ENCODE data around the gene NEU2.
A peak's percentile ranks its signal among the peaks of the same experiment; 100 is the strongest.

Gene NEU2

GRCh38 chr2:233075141-233075965 lies 42.9 kb downstream of the NEU2 start:
- no peak overlapping the region for H4K91ac ChIP-seq (ENCODE audit: low read depth, low read length, poor library complexity)
- WGBS, 2 donors (ENCODE audit: extremely low coverage in 2 of 2, insufficient read length in 2 of 2, insufficient replicate concordance in 1 of 2): no CpG with 5 or more reads among the region's 6 CpGs

GRCh38 chr2:233075966-233076339 lies 43.5 kb downstream of the NEU2 start:
- Histone ChIP-seq H3K79me1 (ENCODE audit: low read depth, low read length) (peaks cover 2% of the 10 kb centered on the region), H3K27me3 (ENCODE audit: control insufficient read depth in 3 of 3, insufficient read depth in 3 of 3, low read depth in 1 of 3, low read length in 3 of 3) (peaks cover 0 to 7% (median 0%) of the 10 kb centered on the region in 3 experiments), H2BK15ac (ENCODE audit: low read length) (no peak overlapping the region), H3K14ac (ENCODE audit: low read length) (no peak overlapping the region), H3K4me1 (ENCODE audit: control insufficient read depth in 2 of 2, insufficient read depth in 1 of 2, low read depth in 1 of 2, low read length in 2 of 2) (peaks cover 0 to 12% of the 10 kb centered on the region in 2 donors), H3K9ac (ENCODE audit: low read depth, low read length, poor library complexity) (no peak overlapping the region), H3K4ac (ENCODE audit: low read length) (no peak overlapping the region), H4K91ac (ENCODE audit: low read depth, low read length, poor library complexity) (no peak overlapping the region), H2BK12ac (ENCODE audit: low read length) (no peak overlapping the region), H3K9me3 (replicated peaks in 1 of 2; ENCODE audit: control insufficient read depth in 2 of 2, insufficient read depth in 1 of 2, low read depth in 1 of 2, low read length in 2 of 2) (peaks cover 3 to 4% of the 10 kb centered on the region in 2 donors), H4K8ac (ENCODE audit: low read depth, low read length) (no peak overlapping the region), H3K23ac (ENCODE audit: low read depth, low read length, poor library complexity) (no peak overlapping the region), H2AK5ac (ENCODE audit: low read depth, low read length) (no peak overlapping the region), H3K4me2 (ENCODE audit: insufficient read depth, low read length, poor library complexity, severe bottlenecking) (no peak overlapping the region), H2BK120ac (ENCODE audit: low read depth, low read length) (no peak overlapping the region), H3K36me3 (replicated peaks in 1 of 2; ENCODE audit: control insufficient read depth in 2 of 2, insufficient read depth in 2 of 2, low read length in 2 of 2) (no peaks in the 10 kb centered on the region), H2BK5ac (ENCODE audit: low read length) (no peak overlapping the region), H3K4me3 (ENCODE audit: low read length in 2 of 2) (no peak overlapping the region), H2AFZ (ENCODE audit: low read length) (peak overlapping the region; percentile 40), H3K18ac (ENCODE audit: low read length) (no peak overlapping the region), H3K27ac (replicated peaks; ENCODE audit: low read length) (no peak overlapping the region)
- WGBS, 2 donors (ENCODE audit: extremely low coverage in 2 of 2, insufficient read length in 2 of 2, insufficient replicate concordance in 1 of 2): no CpG with 5 or more reads among the region's 2 CpGs
- DNase-seq (ENCODE audit: low spot score): no peak

More at GRCh38 chr2:233075141-233075965, 42.9 kb downstream of the NEU2 start:
- Histone ChIP-seq H3K4ac (ENCODE audit: low read length) (no peak overlapping the region), H2AK5ac (ENCODE audit: low read depth, low read length) (no peak overlapping the region), H3K14ac (ENCODE audit: low read length) (no peak overlapping the region), H2BK15ac (ENCODE audit: low read length) (no peak overlapping the region), H3K27ac (replicated peaks; ENCODE audit: low read length) (no peak overlapping the region), H3K27me3 (ENCODE audit: control insufficient read depth in 3 of 3, insufficient read depth in 3 of 3, low read depth in 1 of 3, low read length in 3 of 3) (peaks cover 0 to 2% (median 0%) of the 10 kb centered on the region in 3 experiments), H3K36me3 (replicated peaks in 1 of 2; ENCODE audit: control insufficient read depth in 2 of 2, insufficient read depth in 2 of 2, low read length in 2 of 2) (no peaks in the 10 kb centered on the region), H3K79me1 (ENCODE audit: low read depth, low read length) (peaks cover 2% of the 10 kb centered on the region), H4K8ac (ENCODE audit: low read depth, low read length) (no peak overlapping the region), H3K9me3 (replicated peaks in 1 of 2; ENCODE audit: control insufficient read depth in 2 of 2, insufficient read depth in 1 of 2, low read depth in 1 of 2, low read length in 2 of 2) (peaks cover 3 to 4% of the 10 kb centered on the region in 2 donors), H3K4me1 (ENCODE audit: control insufficient read depth in 2 of 2, insufficient read depth in 1 of 2, low read depth in 1 of 2, low read length in 2 of 2) (peaks cover 0 to 12% of the 10 kb centered on the region in 2 donors), H2AFZ (ENCODE audit: low read length) (peak overlapping the region; percentile 40), H3K18ac (ENCODE audit: low read length) (no peak overlapping the region), H2BK12ac (ENCODE audit: low read length) (no peak overlapping the region), H3K4me3 (ENCODE audit: low read length in 2 of 2) (no peak overlapping the region), H3K4me2 (ENCODE audit: insufficient read depth, low read length, poor library complexity, severe bottlenecking) (no peak overlapping the region), H3K23ac (ENCODE audit: low read depth, low read length, poor library complexity) (no peak overlapping the region), H3K9ac (ENCODE audit: low read depth, low read length, poor library complexity) (no peak overlapping the region), H2BK120ac (ENCODE audit: low read depth, low read length) (no peak overlapping the region), H2BK5ac (ENCODE audit: low read length) (no peak overlapping the region)
- no peak for DNase-seq (ENCODE audit: low spot score)

- DNase-seq (ENCODE audit: low spot score): no peak
- Histone ChIP-seq H2BK12ac (ENCODE audit: low read length) (no peak overlapping the region), H3K36me3 (replicated peaks in 1 of 2; ENCODE audit: control insufficient read depth in 2 of 2, insufficient read depth in 2 of 2, low read length in 2 of 2) (no peaks in the 10 kb centered on the region), H2BK5ac (ENCODE audit: low read length) (no peak overlapping the region), H3K23ac (ENCODE audit: low read depth, low read length, poor library complexity) (no peak overlapping the region), H3K27me3 (ENCODE audit: control insufficient read depth in 3 of 3, insufficient read depth in 3 of 3, low read depth in 1 of 3, low read length in 3 of 3) (peaks cover 0 to 7% (median 0%) of the 10 kb centered on the region in 3 experiments), H3K4me1 (ENCODE audit: control insufficient read depth in 2 of 2, insufficient read depth in 1 of 2, low read depth in 1 of 2, low read length in 2 of 2) (peaks cover 0 to 13% of the 10 kb centered on the region in 2 donors), H3K79me1 (ENCODE audit: low read depth, low read length) (peaks cover 2% of the 10 kb centered on the region), H4K8ac (ENCODE audit: low read depth, low read length) (no peak overlapping the region), H4K91ac (ENCODE audit: low read depth, low read length, poor library complexity) (no peak overlapping the region), H2AK5ac (ENCODE audit: low read depth, low read length) (no peak overlapping the region), H2BK15ac (ENCODE audit: low read length) (no peak overlapping the region), H2BK120ac (ENCODE audit: low read depth, low read length) (no peak overlapping the region), H3K4ac (ENCODE audit: low read length) (no peak overlapping the region), H3K4me2 (ENCODE audit: insufficient read depth, low read length, poor library complexity, severe bottlenecking) (no peak overlapping the region), H3K9me3 (replicated peaks in 1 of 2; ENCODE audit: control insufficient read depth in 2 of 2, insufficient read depth in 1 of 2, low read depth in 1 of 2, low read length in 2 of 2) (peaks cover 3 to 4% of the 10 kb centered on the region in 2 donors), H2AFZ (ENCODE audit: low read length) (no peak overlapping the region), H3K27ac (replicated peaks; ENCODE audit: low read length) (no peak overlapping the region), H3K4me3 (ENCODE audit: low read length in 2 of 2) (no peak overlapping the region), H3K14ac (ENCODE audit: low read length) (no peak overlapping the region), H3K9ac (ENCODE audit: low read depth, low read length, poor library complexity) (no peak overlapping the region), H3K18ac (ENCODE audit: low read length) (no peak overlapping the region)
- WGBS, 2 donors (ENCODE audit: extremely low coverage in 2 of 2, insufficient read length in 2 of 2, insufficient replicate concordance in 1 of 2): no CpG with 5 or more reads among the region's 3 CpGs
Observed at GRCh38 chr2:233076749-233077148, 44.3 kb downstream of the NEU2 start.

- H3K4ac ChIP-seq (ENCODE audit: low read length): no peak overlapping the region
- H4K8ac ChIP-seq (ENCODE audit: low read depth, low read length): no peak overlapping the region
- no peak for DNase-seq (ENCODE audit: low spot score)
- no peak overlapping the region for H2AK5ac ChIP-seq (ENCODE audit: low read depth, low read length)
- H3K23ac ChIP-seq (ENCODE audit: low read depth, low read length, poor library complexity): no peak overlapping the region
- no peak overlapping the region for H3K27ac ChIP-seq (replicated peaks; ENCODE audit: low read length)
- no peak overlapping the region for H3K9ac ChIP-seq (ENCODE audit: low read depth, low read length, poor library complexity)
- no peak overlapping the region for H3K4me2 ChIP-seq (ENCODE audit: insufficient read depth, low read length, poor library complexity, severe bottlenecking)
- no peak overlapping the region for H2BK15ac ChIP-seq (ENCODE audit: low read length)
- H3K79me1 ChIP-seq (ENCODE audit: low read depth, low read length): no peaks in the 10 kb centered on the region
- no peak overlapping the region for H2BK5ac ChIP-seq (ENCODE audit: low read length)
- peaks cover 0 to 11% (median 0%) of the 10 kb centered on the region in 3 experiments for H3K27me3 ChIP-seq (ENCODE audit: control insufficient read depth in 3 of 3, insufficient read depth in 3 of 3, low read depth in 1 of 3, low read length in 3 of 3)
- H3K9me3 ChIP-seq (replicated peaks in 1 of 2; ENCODE audit: control insufficient read depth in 2 of 2, insufficient read depth in 1 of 2, low read depth in 1 of 2, low read length in 2 of 2): no peaks in the 10 kb centered on the region
- no peak overlapping the region for H2AFZ ChIP-seq (ENCODE audit: low read length)
- no peaks in the 10 kb centered on the region for H3K36me3 ChIP-seq (replicated peaks in 1 of 2; ENCODE audit: control insufficient read depth in 2 of 2, insufficient read depth in 2 of 2, low read length in 2 of 2)
- H4K91ac ChIP-seq (ENCODE audit: low read depth, low read length, poor library complexity): no peak overlapping the region
- no peak overlapping the region for H2BK12ac ChIP-seq (ENCODE audit: low read length)
- H3K4me3 ChIP-seq (ENCODE audit: low read length in 2 of 2): no peak overlapping the region
- no CpG with 5 or more reads among the region's 10 CpGs for WGBS, 2 donors (ENCODE audit: extremely low coverage in 2 of 2, insufficient read length in 2 of 2, insufficient replicate concordance in 1 of 2)
- H2BK120ac ChIP-seq (ENCODE audit: low read depth, low read length): no peak overlapping the region
- peaks cover 0 to 19% of the 10 kb centered on the region in 2 donors for H3K4me1 ChIP-seq (ENCODE audit: control insufficient read depth in 2 of 2, insufficient read depth in 1 of 2, low read depth in 1 of 2, low read length in 2 of 2)
- no peak overlapping the region for H3K18ac ChIP-seq (ENCODE audit: low read length)
- H3K14ac ChIP-seq (ENCODE audit: low read length): no peak overlapping the region
Observed at GRCh38 chr2:233079473-233079877, 47.0 kb downstream of the NEU2 start.

All from neuronal stem cell (in vitro differentiated cells).